HepG2 (cell line): ENCODE measurements around the gene PSMD2.

Source experiments
- KLF11 ChIP-seq: IDR thresholded peaks from 2 replicates; pipeline ENCODE4 v1.6.1; 2016; ENCODE audit warnings: missing compliant biosample characterization
- MYC ChIP-seq: sonication (generic); formaldehyde crosslinking; IDR thresholded peaks from 2 replicates; pipeline ENCODE4 v1.9.0; 2021; ENCODE audit warnings: missing genetic modification reagents, borderline replicate concordance
- SP2 ChIP-seq: sonication (generic); formaldehyde crosslinking; IDR thresholded peaks from 2 replicates; pipeline ENCODE4 v1.5.1; 2020; ENCODE audit warnings: mild to moderate bottlenecking, missing genetic modification reagents
- ZBTB7A ChIP-seq: sonication (generic); formaldehyde crosslinking; IDR thresholded peaks from 2 replicates; pipeline ENCODE4 v1.8.0; 2022; ENCODE audit warnings: mild to moderate bottlenecking, missing genetic modification reagents
- ZFP36 ChIP-seq: fragments of 150-350 bp; IDR thresholded peaks from 2 replicates; pipeline ENCODE4 v1.6.1; 2018; ENCODE audit warnings: borderline replicate concordance, low read length, low read depth; ENCODE audit not compliant: partially characterized antibody
- ZNF256 ChIP-seq: sonication (generic); formaldehyde crosslinking; conservative IDR thresholded peaks from 2 replicates; pipeline ENCODE4 v1.4.0; 2020; ENCODE audit warnings: missing genetic modification reagents
- TF ChIP-seq, protein P1 (sequence below): IDR thresholded peaks from 2 replicates; pipeline ENCODE4 v1.6.1; 2016
- TF ChIP-seq, protein P2 (sequence below): sonication (generic); formaldehyde crosslinking; IDR thresholded peaks from 2 replicates; pipeline ENCODE4 v1.5.0; 2020; ENCODE audit warnings: mild to moderate bottlenecking, missing genetic modification reagents, moderate library complexity
- TF ChIP-seq, protein P3 (sequence below): IDR thresholded peaks from 2 replicates; pipeline ENCODE4 v1.6.1; 2016; ENCODE audit warnings: low read depth, missing genetic modification reagents, missing compliant biosample characterization

DNA sequence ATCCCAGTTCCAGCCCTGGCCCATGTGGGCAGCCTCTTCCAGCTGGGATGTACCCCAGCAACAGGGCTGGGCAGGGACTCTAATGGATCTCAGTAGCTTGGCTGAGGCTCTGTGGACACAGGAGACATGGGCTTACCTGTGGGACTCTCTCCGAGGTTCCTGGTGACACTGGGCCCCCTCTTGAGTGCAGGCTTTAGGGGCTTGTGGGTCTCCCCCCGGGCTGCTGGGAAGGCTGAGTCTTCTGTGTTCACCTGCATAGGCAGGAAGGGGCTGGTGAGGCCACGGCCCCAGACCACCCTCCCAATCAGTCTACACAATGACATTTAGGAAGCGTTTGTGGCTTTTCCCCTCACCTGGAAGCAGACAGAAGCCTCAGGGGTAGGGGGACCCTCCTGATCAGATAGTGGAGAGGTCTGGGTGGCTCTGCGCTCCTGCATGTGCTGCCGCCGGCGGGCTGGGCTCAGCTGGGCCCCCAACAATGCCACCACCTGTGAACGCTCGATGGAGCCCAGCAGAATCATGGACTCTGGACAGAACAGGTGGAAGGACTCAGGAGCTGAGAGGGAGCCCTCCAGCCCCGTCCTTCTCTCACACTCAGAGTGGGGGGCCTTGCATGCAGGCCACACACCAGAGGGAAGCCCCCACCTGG, 54.0 kb downstream of the PSMD2 start:
- no peak for TF ChIP-seq KLF11
- TF ChIP-seq, protein P1, sequence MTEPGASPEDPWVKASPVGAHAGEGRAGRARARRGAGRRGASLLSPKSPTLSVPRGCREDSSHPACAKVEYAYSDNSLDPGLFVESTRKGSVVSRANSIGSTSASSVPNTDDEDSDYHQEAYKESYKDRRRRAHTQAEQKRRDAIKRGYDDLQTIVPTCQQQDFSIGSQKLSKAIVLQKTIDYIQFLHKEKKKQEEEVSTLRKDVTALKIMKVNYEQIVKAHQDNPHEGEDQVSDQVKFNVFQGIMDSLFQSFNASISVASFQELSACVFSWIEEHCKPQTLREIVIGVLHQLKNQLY (CRISPR knock-in tag) = no peak
- TF ChIP-seq SP2 (CRISPR knock-in tag) = no peak
- TF ChIP-seq, protein P2, sequence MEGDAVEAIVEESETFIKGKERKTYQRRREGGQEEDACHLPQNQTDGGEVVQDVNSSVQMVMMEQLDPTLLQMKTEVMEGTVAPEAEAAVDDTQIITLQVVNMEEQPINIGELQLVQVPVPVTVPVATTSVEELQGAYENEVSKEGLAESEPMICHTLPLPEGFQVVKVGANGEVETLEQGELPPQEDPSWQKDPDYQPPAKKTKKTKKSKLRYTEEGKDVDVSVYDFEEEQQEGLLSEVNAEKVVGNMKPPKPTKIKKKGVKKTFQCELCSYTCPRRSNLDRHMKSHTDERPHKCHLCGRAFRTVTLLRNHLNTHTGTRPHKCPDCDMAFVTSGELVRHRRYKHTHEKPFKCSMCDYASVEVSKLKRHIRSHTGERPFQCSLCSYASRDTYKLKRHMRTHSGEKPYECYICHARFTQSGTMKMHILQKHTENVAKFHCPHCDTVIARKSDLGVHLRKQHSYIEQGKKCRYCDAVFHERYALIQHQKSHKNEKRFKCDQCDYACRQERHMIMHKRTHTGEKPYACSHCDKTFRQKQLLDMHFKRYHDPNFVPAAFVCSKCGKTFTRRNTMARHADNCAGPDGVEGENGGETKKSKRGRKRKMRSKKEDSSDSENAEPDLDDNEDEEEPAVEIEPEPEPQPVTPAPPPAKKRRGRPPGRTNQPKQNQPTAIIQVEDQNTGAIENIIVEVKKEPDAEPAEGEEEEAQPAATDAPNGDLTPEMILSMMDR (CRISPR knock-in tag) = no peak
- no peak for TF ChIP-seq ZBTB7A (CRISPR knock-in tag)
- TF ChIP-seq, protein P3, sequence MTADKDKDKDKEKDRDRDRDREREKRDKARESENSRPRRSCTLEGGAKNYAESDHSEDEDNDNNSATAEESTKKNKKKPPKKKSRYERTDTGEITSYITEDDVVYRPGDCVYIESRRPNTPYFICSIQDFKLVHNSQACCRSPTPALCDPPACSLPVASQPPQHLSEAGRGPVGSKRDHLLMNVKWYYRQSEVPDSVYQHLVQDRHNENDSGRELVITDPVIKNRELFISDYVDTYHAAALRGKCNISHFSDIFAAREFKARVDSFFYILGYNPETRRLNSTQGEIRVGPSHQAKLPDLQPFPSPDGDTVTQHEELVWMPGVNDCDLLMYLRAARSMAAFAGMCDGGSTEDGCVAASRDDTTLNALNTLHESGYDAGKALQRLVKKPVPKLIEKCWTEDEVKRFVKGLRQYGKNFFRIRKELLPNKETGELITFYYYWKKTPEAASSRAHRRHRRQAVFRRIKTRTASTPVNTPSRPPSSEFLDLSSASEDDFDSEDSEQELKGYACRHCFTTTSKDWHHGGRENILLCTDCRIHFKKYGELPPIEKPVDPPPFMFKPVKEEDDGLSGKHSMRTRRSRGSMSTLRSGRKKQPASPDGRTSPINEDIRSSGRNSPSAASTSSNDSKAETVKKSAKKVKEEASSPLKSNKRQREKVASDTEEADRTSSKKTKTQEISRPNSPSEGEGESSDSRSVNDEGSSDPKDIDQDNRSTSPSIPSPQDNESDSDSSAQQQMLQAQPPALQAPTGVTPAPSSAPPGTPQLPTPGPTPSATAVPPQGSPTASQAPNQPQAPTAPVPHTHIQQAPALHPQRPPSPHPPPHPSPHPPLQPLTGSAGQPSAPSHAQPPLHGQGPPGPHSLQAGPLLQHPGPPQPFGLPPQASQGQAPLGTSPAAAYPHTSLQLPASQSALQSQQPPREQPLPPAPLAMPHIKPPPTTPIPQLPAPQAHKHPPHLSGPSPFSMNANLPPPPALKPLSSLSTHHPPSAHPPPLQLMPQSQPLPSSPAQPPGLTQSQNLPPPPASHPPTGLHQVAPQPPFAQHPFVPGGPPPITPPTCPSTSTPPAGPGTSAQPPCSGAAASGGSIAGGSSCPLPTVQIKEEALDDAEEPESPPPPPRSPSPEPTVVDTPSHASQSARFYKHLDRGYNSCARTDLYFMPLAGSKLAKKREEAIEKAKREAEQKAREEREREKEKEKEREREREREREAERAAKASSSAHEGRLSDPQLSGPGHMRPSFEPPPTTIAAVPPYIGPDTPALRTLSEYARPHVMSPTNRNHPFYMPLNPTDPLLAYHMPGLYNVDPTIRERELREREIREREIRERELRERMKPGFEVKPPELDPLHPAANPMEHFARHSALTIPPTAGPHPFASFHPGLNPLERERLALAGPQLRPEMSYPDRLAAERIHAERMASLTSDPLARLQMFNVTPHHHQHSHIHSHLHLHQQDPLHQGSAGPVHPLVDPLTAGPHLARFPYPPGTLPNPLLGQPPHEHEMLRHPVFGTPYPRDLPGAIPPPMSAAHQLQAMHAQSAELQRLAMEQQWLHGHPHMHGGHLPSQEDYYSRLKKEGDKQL = no peak
- TF ChIP-seq ZFP36 = no peak
- TF ChIP-seq MYC (CRISPR knock-in tag) = no peak
- no peak for TF ChIP-seq ZNF256 (CRISPR knock-in tag)
